Adipocyte (in vitro differentiated cells): Measurements from ENCODE around the gene NAPG.
"Not testable (repeated sequence)": the region's sequence is repeated elsewhere in the genome, so short reads cannot be mapped to it uniquely, and the experiment has no call there.

Experiments
- DNase-seq: peaks from one replicate; pipeline ENCODE4 v3.0.0-alpha.2; 2015; ENCODE audit warnings: low read depth
- H3K27me3 ChIP-seq: replicated peaks from 2 replicates; pipeline ENCODE4 v1.7.0; 2013; ENCODE audit warnings: mild to moderate bottlenecking, low read length, moderate library complexity; ENCODE audit not compliant: control insufficient read depth, insufficient read depth
- H3K36me3 ChIP-seq: 2 replicates; pipeline ENCODE4 v1.7.0; 2013; ENCODE audit warnings: low read length, mild to moderate bottlenecking, moderate library complexity; ENCODE audit not compliant: control insufficient read depth, insufficient read depth, severe bottlenecking
- H3K4me1 ChIP-seq: 2 replicates; pipeline ENCODE4 v1.7.0; 2013; ENCODE audit warnings: mild to moderate bottlenecking, low read length, moderate library complexity; ENCODE audit not compliant: control insufficient read depth, insufficient read depth
- H3K4me3 ChIP-seq: 2 replicates; pipeline ENCODE4 v1.7.0; 2013; ENCODE audit warnings: mild to moderate bottlenecking, low read length, moderate library complexity
- H3K9ac ChIP-seq: 2 replicates; pipeline ENCODE4 v1.7.0; 2013; ENCODE audit warnings: mild to moderate bottlenecking, low read length, moderate library complexity
- H3K9me3 ChIP-seq: 2 replicates; pipeline ENCODE4 v1.7.0; 2013; ENCODE audit warnings: mild to moderate bottlenecking, low read length, moderate library complexity; ENCODE audit not compliant: control insufficient read depth

The NAPG gene

GRCh38 chr18:10488017-10488416, 37.8 kb upstream of the NAPG start:
- Histone ChIP-seq H3K4me3 (no peak overlapping the region), H3K4me1 (no peaks in the 10 kb centered on the region), H3K9ac (no peak overlapping the region), H3K27me3 (no peaks in the 10 kb centered on the region), H3K36me3 (peaks cover 63% of the 10 kb centered on the region), H3K9me3 (no peaks in the 10 kb centered on the region)
- no peak for DNase-seq

- Histone ChIP-seq H3K4me1 (peaks cover 3% of the 10 kb centered on the region), H3K4me3 (no peak overlapping the region), H3K27me3 (no peaks in the 10 kb centered on the region), H3K9ac (no peak overlapping the region), H3K9me3 (no peaks in the 10 kb centered on the region), H3K36me3 (peaks cover 45% of the 10 kb centered on the region)
- no peak for DNase-seq
These were observed 35.2 kb upstream of the NAPG start for GRCh38 chr18:10490401-10491165.

- no peak for DNase-seq
- H3K4me1 ChIP-seq: peaks cover 24% of the 10 kb centered on the region
- no peak overlapping the region for H3K9ac ChIP-seq
- H3K27me3 ChIP-seq: no peaks in the 10 kb centered on the region
- H3K4me3 ChIP-seq: no peak overlapping the region
- no peaks in the 10 kb centered on the region for H3K36me3 ChIP-seq
- H3K9me3 ChIP-seq: no peaks in the 10 kb centered on the region
These were observed 29.9 kb upstream of the NAPG start for GRCh38 chr18:10495936-10496335.

GRCh38 chr18:10497206-10497749, 28.5 kb upstream of the NAPG start:
- peak overlapping the region; percentile 32 for H3K9ac ChIP-seq
- H3K36me3 ChIP-seq: no peaks in the 10 kb centered on the region
- peak; percentile 76 for DNase-seq
- peak overlapping the region; percentile 47 for H3K4me3 ChIP-seq
- peaks cover 24% of the 10 kb centered on the region for H3K4me1 ChIP-seq
- no peaks in the 10 kb centered on the region for H3K27me3 ChIP-seq
- H3K9me3 ChIP-seq: no peaks in the 10 kb centered on the region

GRCh38 chr18:10499230-10499629, 26.6 kb upstream of the NAPG start:
- no peaks in the 10 kb centered on the region for H3K9me3 ChIP-seq
- H3K9ac ChIP-seq: no peak overlapping the region
- H3K27me3 ChIP-seq: no peaks in the 10 kb centered on the region
- H3K4me3 ChIP-seq: no peak overlapping the region
- peaks cover 24% of the 10 kb centered on the region for H3K4me1 ChIP-seq
- H3K36me3 ChIP-seq: no peaks in the 10 kb centered on the region
- DNase-seq: no peak

GRCh38 chr18:10500038-10500437, 25.8 kb upstream of the NAPG start:
- no peak for DNase-seq
- H3K9ac ChIP-seq: no peak overlapping the region
- H3K4me3 ChIP-seq: no peak overlapping the region
- H3K4me1 ChIP-seq: peaks cover 24% of the 10 kb centered on the region
- H3K36me3 ChIP-seq: no peaks in the 10 kb centered on the region
- peaks cover 8% of the 10 kb centered on the region for H3K9me3 ChIP-seq
- H3K27me3 ChIP-seq: no peaks in the 10 kb centered on the region

- H3K4me3 ChIP-seq: no peak overlapping the region
- peaks cover 25% of the 10 kb centered on the region for H3K9me3 ChIP-seq
- H3K9ac ChIP-seq: no peak overlapping the region
- H3K4me1 ChIP-seq: peaks cover 4% of the 10 kb centered on the region
- H3K36me3 ChIP-seq: no peaks in the 10 kb centered on the region
- no peak for DNase-seq
- no peaks in the 10 kb centered on the region for H3K27me3 ChIP-seq
These were observed 21.1 kb upstream of the NAPG start for GRCh38 chr18:10504723-10505122.

- not testable (repeated sequence) for DNase-seq, H3K4me1 ChIP-seq, H3K4me3 ChIP-seq, H3K9ac ChIP-seq, H3K27me3 ChIP-seq, H3K36me3 ChIP-seq
- H3K9me3 ChIP-seq: peaks cover 25% of the 10 kb centered on the region
These were observed 19.9 kb upstream of the NAPG start for GRCh38 chr18:10505892-10506291.

GRCh38 chr18:10508591-10508990, 17.2 kb upstream of the NAPG start:
- H3K4me1 ChIP-seq: peaks cover 4% of the 10 kb centered on the region
- H3K9ac ChIP-seq: no peak overlapping the region
- no peak overlapping the region for H3K4me3 ChIP-seq
- DNase-seq: peak; percentile 39
- H3K27me3 ChIP-seq: no peaks in the 10 kb centered on the region
- H3K36me3 ChIP-seq: no peaks in the 10 kb centered on the region
- peaks cover 25% of the 10 kb centered on the region for H3K9me3 ChIP-seq

- Histone ChIP-seq H3K4me1 (peaks cover 17% of the 10 kb centered on the region), H3K9ac (no peak overlapping the region), H3K27me3 (peaks cover 3% of the 10 kb centered on the region), H3K36me3 (no peaks in the 10 kb centered on the region), H3K9me3 (peaks cover 16% of the 10 kb centered on the region), H3K4me3 (no peak overlapping the region)
- no peak for DNase-seq
These were observed 14.6 kb upstream of the NAPG start for GRCh38 chr18:10511236-10511635.

- no peaks in the 10 kb centered on the region for H3K36me3 ChIP-seq
- peaks cover 8% of the 10 kb centered on the region for H3K9me3 ChIP-seq
- peak; percentile 48 for DNase-seq
- H3K4me3 ChIP-seq: peak overlapping the region; percentile 30
- H3K27me3 ChIP-seq: peaks cover 3% of the 10 kb centered on the region
- H3K9ac ChIP-seq: peak overlapping the region; percentile 67
- peaks cover 25% of the 10 kb centered on the region for H3K4me1 ChIP-seq
These were observed 11.7 kb upstream of the NAPG start for GRCh38 chr18:10514082-10514481.
